ENCODE results near the gene HOXB8.

Gene HOXB8

DNA sequence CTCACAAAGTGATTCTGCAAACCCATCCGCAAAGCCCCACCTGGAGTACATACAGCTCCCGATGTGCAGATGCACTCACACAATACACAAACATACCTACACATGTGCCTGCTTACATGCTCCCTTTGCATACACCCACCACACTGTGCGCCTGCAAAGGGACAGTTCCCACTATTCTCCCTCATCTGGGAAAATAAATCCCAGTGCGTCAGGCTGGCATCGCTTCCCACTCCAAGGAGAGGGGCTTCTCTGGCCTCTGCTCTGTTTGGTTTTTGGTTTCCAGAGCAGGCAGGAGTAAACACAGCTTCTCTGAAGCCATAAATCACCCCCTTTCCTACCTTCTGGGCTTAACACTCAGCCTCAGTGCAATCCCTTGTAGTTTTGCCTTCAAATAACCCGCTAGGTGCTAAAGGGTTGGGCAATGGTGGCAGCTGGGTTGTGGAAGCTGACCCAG is 51.7 kb downstream of the HOXB8 start:
- Histone ChIP-seq H3K27ac (ENCODE audit: low read depth, low read length, poor library complexity, severe bottlenecking) (no peak overlapping the region), H3K4me3 (ENCODE audit: low read depth, low read length, poor library complexity, severe bottlenecking) (no peak overlapping the region), H3K9ac (ENCODE audit: low read length) (no peak overlapping the region), H3K79me2 (ENCODE audit: insufficient read depth, low read length) (no peaks in the 10 kb centered on the region), H2AFZ (ENCODE audit: low read length) (no peak overlapping the region), H4K20me1 (ENCODE audit: insufficient read depth, low read length) (no peaks in the 10 kb centered on the region), H3F3A (ENCODE audit: insufficient read depth, low read length) (no peaks in the 10 kb centered on the region), H3K9me3 (ENCODE audit: low read length) (no peaks in the 10 kb centered on the region), H3K27me3 (ENCODE audit: insufficient read depth, low read length) (no peaks in the 10 kb centered on the region; the same call in 1 of the 2 replicates), H3K4me2 (ENCODE audit: low read length) (no peak overlapping the region), H3K4me1 (ENCODE audit: insufficient read depth, low read length, severe bottlenecking) (no peaks in the 10 kb centered on the region), H3K9me2 (ENCODE audit: low read depth, low read length) (no peaks in the 10 kb centered on the region), H3K36me3 (ENCODE audit: insufficient read depth, low read length) (no peaks in the 10 kb centered on the region)
- TF ChIP-seq EZH2 (IDR thresholded peaks at IDR 0.05; ENCODE audit: borderline replicate concordance, low read length) = no peak
- no peak for TF ChIP-seq CTCF (IDR thresholded peaks at IDR 0.05; ENCODE audit: low read length)

DNA sequence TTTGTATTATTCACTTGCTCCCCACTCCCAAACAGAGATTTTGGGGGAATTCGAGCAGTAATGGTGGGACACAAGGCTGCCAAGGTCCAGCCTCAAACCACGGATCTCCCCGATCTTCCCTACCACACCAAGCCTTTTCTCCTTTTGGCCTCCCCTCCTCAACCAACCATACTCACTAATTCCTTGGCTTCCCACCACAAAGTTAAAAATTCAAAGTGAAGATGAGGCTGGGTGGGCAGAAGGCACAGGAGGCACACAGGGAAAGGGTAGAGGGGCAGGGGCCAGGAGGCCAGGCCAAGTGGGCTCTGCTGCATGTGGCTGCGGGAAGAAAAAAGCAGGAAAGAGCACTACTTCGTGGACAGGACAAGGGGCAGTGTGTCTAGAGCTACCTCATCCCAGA is 52.2 kb downstream of the HOXB8 start:
- Histone ChIP-seq H3K9ac (ENCODE audit: low read length) (no peak overlapping the region), H3K4me1 (ENCODE audit: insufficient read depth, low read length, severe bottlenecking) (no peaks in the 10 kb centered on the region), H3K4me2 (ENCODE audit: low read length) (no peak overlapping the region), H3K36me3 (ENCODE audit: insufficient read depth, low read length) (no peaks in the 10 kb centered on the region), H3K9me3 (ENCODE audit: low read length) (no peaks in the 10 kb centered on the region), H3F3A (ENCODE audit: insufficient read depth, low read length) (no peaks in the 10 kb centered on the region), H3K27me3 (ENCODE audit: insufficient read depth, low read length) (no peaks in the 10 kb centered on the region; the same call in 1 of the 2 replicates), H3K4me3 (ENCODE audit: low read depth, low read length, poor library complexity, severe bottlenecking) (no peak overlapping the region), H2AFZ (ENCODE audit: low read length) (no peak overlapping the region), H3K79me2 (ENCODE audit: insufficient read depth, low read length) (no peaks in the 10 kb centered on the region), H3K9me2 (ENCODE audit: low read depth, low read length) (no peaks in the 10 kb centered on the region), H4K20me1 (ENCODE audit: insufficient read depth, low read length) (no peaks in the 10 kb centered on the region), H3K27ac (ENCODE audit: low read depth, low read length, poor library complexity, severe bottlenecking) (no peak overlapping the region)
- TF ChIP-seq EZH2 (IDR thresholded peaks at IDR 0.05; ENCODE audit: borderline replicate concordance, low read length) = no peak
- TF ChIP-seq CTCF (IDR thresholded peaks at IDR 0.05; ENCODE audit: low read length) = no peak

Measured in OCI-LY1 (cell line).